HG03139 (cell line): ENCODE data around the gene LRPAP1.
"Not testable (repeated sequence)": the region's sequence is repeated elsewhere in the genome, so short reads cannot be mapped to it uniquely, and the experiment has no call there.

Experiments
- ATAC-seq: cut with Tn5 transposase; IDR thresholded peaks from one replicate; pipeline ENCODE4 v1.9.1; 2021; ENCODE audit not compliant: unreplicated experiment

LRPAP1 gene

GRCh38 chr4:3462790-3463415 lies 69.3 kb downstream of the LRPAP1 start, which contains the start of gene DOK7:
Gene DOK7 (plus strand): TSS chr4:3463306. CDS start chr4:3463376, 70 bp downstream.
- no peak for ATAC-seq

DNA sequence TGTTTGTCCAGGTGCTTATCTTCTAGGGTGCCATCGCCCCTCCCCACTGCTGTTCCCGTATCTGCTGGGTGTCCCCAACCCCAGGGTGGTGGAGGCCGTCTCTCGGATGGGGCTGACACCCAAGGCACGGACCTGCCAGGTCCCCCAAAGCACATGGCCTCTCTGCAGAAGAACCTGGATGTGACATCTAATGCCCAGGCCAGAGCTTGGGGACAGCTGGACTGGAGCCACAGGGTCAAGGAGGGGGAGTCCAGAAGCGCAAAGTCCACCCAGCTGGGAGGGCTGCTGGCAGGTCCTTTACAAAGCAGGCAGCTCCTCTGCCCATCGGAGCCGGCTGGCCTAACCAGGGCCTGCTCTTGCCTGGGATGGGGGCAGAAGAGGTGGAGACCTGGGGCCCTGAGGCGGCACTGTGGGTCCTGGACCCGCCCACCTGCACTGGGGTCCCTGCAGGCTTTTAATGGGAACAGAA lies 69.9 kb downstream of the LRPAP1 start:
- ATAC-seq, result no peak

GRCh38 chr4:3461515-3462291 lies 70.5 kb downstream of the LRPAP1 start:
- no peak for ATAC-seq

DNA sequence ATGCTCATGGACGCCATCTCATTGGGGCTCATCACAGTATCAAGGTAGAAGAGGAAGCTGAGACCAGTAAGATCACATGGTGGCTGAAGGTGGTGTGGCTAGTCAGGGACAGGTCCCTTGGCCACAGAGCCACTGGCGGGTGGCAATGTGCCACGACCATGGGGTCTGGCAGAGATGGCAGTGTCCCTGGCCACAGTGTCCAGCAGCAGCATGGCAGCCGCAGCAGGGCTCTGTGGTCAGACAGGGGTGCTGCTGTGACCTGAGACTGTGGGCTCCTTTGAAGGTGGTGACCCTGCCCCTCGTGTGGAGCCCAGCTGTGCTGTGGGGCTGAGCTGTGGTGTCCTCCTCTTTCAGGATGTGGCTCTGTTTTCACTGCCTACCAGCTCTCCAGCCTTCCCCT lies 71.3 kb downstream of the LRPAP1 start:
- no peak for ATAC-seq

- not testable (repeated sequence) for ATAC-seq
Measured at GRCh38 chr4:3459156-3459555, 73.1 kb downstream of the LRPAP1 start.

DNA sequence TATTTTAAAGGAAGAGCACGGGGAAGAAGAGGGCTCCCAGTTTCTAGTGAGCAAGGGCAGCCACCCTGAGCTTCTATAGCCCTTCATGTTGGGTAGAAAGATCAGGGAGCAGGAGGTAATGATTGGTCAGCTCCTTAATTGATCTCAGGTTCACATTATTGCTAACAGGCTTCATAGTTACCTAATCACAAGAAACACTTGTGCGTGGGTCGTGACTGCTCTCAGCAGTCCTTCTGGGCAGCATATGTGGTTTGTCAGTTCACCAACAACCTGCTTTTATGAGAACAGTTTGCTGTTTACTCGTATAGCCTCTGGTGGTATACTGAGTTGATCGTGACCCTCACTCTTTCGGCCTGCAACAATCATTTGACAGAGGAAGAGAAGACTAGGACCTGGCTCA lies 73.9 kb downstream of the LRPAP1 start:
- no peak for ATAC-seq

GRCh38 chr4:3455596-3455995 lies 76.6 kb downstream of the LRPAP1 start:
- ATAC-seq, result not testable (repeated sequence)
